ENCODE data around the gene HES1.

HES1 gene

DNA sequence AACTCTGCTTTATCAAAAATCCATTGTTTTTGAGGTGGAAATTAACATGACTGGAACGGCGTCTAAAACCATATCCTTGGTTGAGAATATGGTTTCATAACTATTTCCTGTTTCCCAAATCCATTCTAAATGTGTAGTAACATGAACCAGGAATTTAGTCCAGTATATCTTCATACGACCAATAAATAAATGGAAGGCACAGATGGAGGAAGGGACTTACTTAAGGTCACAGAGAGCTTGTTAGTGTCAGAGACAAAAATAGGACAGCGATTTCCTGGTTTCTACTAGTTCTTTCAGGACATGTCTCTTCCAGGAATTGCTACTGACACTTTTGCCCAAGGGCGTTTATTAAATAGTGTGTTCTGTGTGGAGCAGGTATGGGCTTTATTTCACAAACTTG, 41.2 kb downstream of the HES1 start:
- TF ChIP-seq, protein P1, sequence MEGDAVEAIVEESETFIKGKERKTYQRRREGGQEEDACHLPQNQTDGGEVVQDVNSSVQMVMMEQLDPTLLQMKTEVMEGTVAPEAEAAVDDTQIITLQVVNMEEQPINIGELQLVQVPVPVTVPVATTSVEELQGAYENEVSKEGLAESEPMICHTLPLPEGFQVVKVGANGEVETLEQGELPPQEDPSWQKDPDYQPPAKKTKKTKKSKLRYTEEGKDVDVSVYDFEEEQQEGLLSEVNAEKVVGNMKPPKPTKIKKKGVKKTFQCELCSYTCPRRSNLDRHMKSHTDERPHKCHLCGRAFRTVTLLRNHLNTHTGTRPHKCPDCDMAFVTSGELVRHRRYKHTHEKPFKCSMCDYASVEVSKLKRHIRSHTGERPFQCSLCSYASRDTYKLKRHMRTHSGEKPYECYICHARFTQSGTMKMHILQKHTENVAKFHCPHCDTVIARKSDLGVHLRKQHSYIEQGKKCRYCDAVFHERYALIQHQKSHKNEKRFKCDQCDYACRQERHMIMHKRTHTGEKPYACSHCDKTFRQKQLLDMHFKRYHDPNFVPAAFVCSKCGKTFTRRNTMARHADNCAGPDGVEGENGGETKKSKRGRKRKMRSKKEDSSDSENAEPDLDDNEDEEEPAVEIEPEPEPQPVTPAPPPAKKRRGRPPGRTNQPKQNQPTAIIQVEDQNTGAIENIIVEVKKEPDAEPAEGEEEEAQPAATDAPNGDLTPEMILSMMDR (conservative IDR thresholded peaks at IDR 0.05; ENCODE audit: low read length): no peak
- TF ChIP-seq EZH2phosphoT487 (IDR thresholded peaks at IDR 0.05; ENCODE audit: borderline replicate concordance): no peak
- Histone ChIP-seq H3K4me1 (ENCODE audit: insufficient read depth, low read length, poor library complexity, severe bottlenecking) (peaks cover 8% of the 10 kb centered on the region), H3K4me3 (ENCODE audit: low read length, poor library complexity, severe bottlenecking) (no peak overlapping the region)

DNA sequence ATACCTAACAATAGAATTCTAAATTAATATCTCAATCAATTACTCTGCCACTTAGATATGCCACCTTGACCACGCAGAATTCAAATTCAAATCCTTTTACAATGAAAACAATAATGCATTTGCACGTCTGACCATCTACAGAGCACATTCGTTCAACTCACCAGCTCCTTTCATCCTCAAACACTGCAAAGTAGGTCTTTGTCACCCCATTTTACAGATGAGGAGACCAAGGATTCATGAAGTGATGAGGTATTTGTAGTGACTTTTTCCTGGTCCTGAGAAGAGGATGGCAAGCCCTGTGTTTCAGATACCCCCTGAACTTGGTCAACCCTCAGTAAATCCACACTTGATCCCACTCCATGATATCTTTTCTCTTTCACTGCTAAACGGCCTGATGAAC, 42.2 kb downstream of the HES1 start:
- H3K27me3 ChIP-seq (ENCODE audit: insufficient read depth, low read length, poor library complexity, severe bottlenecking): no peaks in the 10 kb centered on the region
- no peaks in the 10 kb centered on the region for H3F3A ChIP-seq (ENCODE audit: low read depth)
- H4K20me1 ChIP-seq (ENCODE audit: insufficient read depth, low read length, poor library complexity, severe bottlenecking): no peaks in the 10 kb centered on the region
- H3K9me2 ChIP-seq (replicated peaks; ENCODE audit: low read depth, low read length): no peaks in the 10 kb centered on the region
- no peaks in the 10 kb centered on the region for H3K36me3 ChIP-seq (ENCODE audit: insufficient read depth, low read length)
- H3K4me2 ChIP-seq (ENCODE audit: low read depth, low read length, poor library complexity, severe bottlenecking): no peak overlapping the region
- H3K9me3 ChIP-seq (ENCODE audit: insufficient read depth, low read depth, low read length): no peaks in the 10 kb centered on the region
- H3K4me3 ChIP-seq (ENCODE audit: low read length, poor library complexity, severe bottlenecking): no peak overlapping the region
- no peaks in the 10 kb centered on the region for H3K79me2 ChIP-seq (ENCODE audit: insufficient read depth, low read length)
- H3K9ac ChIP-seq (ENCODE audit: low read depth, low read length, poor library complexity, severe bottlenecking): no peak overlapping the region
- TF ChIP-seq, protein P1 (conservative IDR thresholded peaks at IDR 0.05; ENCODE audit: low read length): no peak
- TF ChIP-seq EZH2phosphoT487 (IDR thresholded peaks at IDR 0.05; ENCODE audit: borderline replicate concordance): no peak
- no peak overlapping the region for H2AFZ ChIP-seq (ENCODE audit: low read length)
- peaks cover 8% of the 10 kb centered on the region for H3K4me1 ChIP-seq (ENCODE audit: insufficient read depth, low read length, poor library complexity, severe bottlenecking)

More for the DNA sequence above, 41.2 kb downstream of the HES1 start:
- Histone ChIP-seq H3K9me3 (ENCODE audit: insufficient read depth, low read depth, low read length) (no peaks in the 10 kb centered on the region), H3K9me2 (replicated peaks; ENCODE audit: low read depth, low read length) (no peaks in the 10 kb centered on the region), H2AFZ (ENCODE audit: low read length) (no peak overlapping the region), H3K36me3 (ENCODE audit: insufficient read depth, low read length) (no peaks in the 10 kb centered on the region), H3F3A (ENCODE audit: low read depth) (no peaks in the 10 kb centered on the region), H4K20me1 (ENCODE audit: insufficient read depth, low read length, poor library complexity, severe bottlenecking) (no peaks in the 10 kb centered on the region), H3K9ac (ENCODE audit: low read depth, low read length, poor library complexity, severe bottlenecking) (no peak overlapping the region), H3K79me2 (ENCODE audit: insufficient read depth, low read length) (no peaks in the 10 kb centered on the region), H3K4me2 (ENCODE audit: low read depth, low read length, poor library complexity, severe bottlenecking) (no peak overlapping the region), H3K27me3 (ENCODE audit: insufficient read depth, low read length, poor library complexity, severe bottlenecking) (no peaks in the 10 kb centered on the region)

DNA sequence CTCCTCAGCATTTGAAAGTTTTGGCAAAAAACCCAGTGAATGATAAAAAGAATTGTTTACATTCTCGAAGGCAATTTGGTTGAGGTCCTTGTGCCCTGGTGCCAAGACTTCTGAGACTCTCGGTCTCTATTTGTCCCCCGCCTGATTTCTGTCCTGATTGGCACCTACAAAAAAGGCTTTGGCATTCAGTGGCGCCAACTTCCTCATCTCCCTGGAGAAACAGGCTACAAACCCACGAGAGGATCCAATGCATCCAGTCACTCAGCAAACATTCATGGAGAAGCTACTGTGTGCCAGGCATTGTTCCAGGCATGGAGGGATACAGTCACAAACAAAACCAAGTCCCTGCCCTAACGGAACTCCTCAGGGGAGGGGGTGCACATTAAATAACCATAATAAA, 42.7 kb downstream of the HES1 start:
- H2AFZ ChIP-seq (ENCODE audit: low read length): no peak overlapping the region
- H3K36me3 ChIP-seq (ENCODE audit: insufficient read depth, low read length): no peaks in the 10 kb centered on the region
- H4K20me1 ChIP-seq (ENCODE audit: insufficient read depth, low read length, poor library complexity, severe bottlenecking): no peaks in the 10 kb centered on the region
- peaks cover 8% of the 10 kb centered on the region for H3K4me1 ChIP-seq (ENCODE audit: insufficient read depth, low read length, poor library complexity, severe bottlenecking)
- H3K9me2 ChIP-seq (replicated peaks; ENCODE audit: low read depth, low read length): no peaks in the 10 kb centered on the region
- no peak overlapping the region for H3K9ac ChIP-seq (ENCODE audit: low read depth, low read length, poor library complexity, severe bottlenecking)
- H3K79me2 ChIP-seq (ENCODE audit: insufficient read depth, low read length): no peaks in the 10 kb centered on the region
- no peak for TF ChIP-seq EZH2phosphoT487 (IDR thresholded peaks at IDR 0.05; ENCODE audit: borderline replicate concordance)
- TF ChIP-seq, protein P1 (conservative IDR thresholded peaks at IDR 0.05; ENCODE audit: low read length): no peak
- no peak overlapping the region for H3K4me2 ChIP-seq (ENCODE audit: low read depth, low read length, poor library complexity, severe bottlenecking)
- no peak overlapping the region for H3K4me3 ChIP-seq (ENCODE audit: low read length, poor library complexity, severe bottlenecking)
- no peaks in the 10 kb centered on the region for H3F3A ChIP-seq (ENCODE audit: low read depth)
- H3K9me3 ChIP-seq (ENCODE audit: insufficient read depth, low read depth, low read length): no peaks in the 10 kb centered on the region
- no peaks in the 10 kb centered on the region for H3K27me3 ChIP-seq (ENCODE audit: insufficient read depth, low read length, poor library complexity, severe bottlenecking)
